Tibial nerve (tissue), 3 donors: ENCODE results near the gene SMIM26.

Experiments used
- CTCF ChIP-seq, 5 experiments: fragments of 200-600 bp in 3 of 5; fragments of 450-650 bp in 2 of 5; sonication (generic) in 3 of 5; IDR thresholded peaks; one replicate each; pipeline ENCODE4 v1.5.1; 2016 to 2019; ENCODE audit warnings: antibody characterized with exemption in 5 of 5, mild to moderate bottlenecking in 3 of 5, moderate library complexity in 2 of 5
- POLR2A ChIP-seq, 2 donors: fragments of 450-650 bp; IDR thresholded peaks; one replicate each; pipeline ENCODE4 v1.6.1; 2017; ENCODE audit warnings: antibody characterized with exemption in 2 of 2, mild to moderate bottlenecking in 2 of 2, moderate library complexity in 2 of 2

- no peak for TF ChIP-seq CTCF (IDR thresholded peaks at IDR 0.05)
- TF ChIP-seq POLR2A (IDR thresholded peaks at IDR 0.05) = no peak
Observed at GRCh38 chr20:18567739-18568091, 483 bp downstream of the SMIM26 start.
